Glomerular visceral epithelial cell (primary cell): ENCODE results near the gene NEO1.
"Not testable (repeated sequence)": the region's sequence is repeated elsewhere in the genome, so short reads cannot be mapped to it uniquely, and the experiment has no call there.

Experiments
- DNase-seq: peaks from one replicate; pipeline ENCODE4 v3.0.0-alpha.2; 2016; ENCODE audit errors: extremely low spot score

The NEO1 gene

DNA sequence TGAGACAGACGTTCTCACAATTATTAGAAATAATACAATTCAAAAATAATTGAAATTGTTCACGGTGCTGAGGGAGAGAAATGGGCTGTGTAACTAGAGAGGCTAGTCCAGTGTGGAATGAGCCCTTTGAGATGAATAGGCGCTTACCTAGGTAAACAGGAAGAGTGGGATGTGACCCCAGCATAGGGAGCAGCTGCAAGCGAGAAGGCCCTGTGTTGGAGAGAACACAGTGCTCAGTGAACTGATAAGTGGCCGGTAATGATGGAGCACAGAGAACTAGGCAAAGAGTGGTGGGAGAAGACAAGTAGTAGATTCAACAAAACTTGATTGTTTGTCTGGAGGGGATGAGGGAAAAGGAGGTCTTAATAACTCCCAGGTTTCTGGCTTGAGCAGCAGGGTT is 212.6 kb downstream of the NEO1 start:
- DNase-seq = no peak

DNA sequence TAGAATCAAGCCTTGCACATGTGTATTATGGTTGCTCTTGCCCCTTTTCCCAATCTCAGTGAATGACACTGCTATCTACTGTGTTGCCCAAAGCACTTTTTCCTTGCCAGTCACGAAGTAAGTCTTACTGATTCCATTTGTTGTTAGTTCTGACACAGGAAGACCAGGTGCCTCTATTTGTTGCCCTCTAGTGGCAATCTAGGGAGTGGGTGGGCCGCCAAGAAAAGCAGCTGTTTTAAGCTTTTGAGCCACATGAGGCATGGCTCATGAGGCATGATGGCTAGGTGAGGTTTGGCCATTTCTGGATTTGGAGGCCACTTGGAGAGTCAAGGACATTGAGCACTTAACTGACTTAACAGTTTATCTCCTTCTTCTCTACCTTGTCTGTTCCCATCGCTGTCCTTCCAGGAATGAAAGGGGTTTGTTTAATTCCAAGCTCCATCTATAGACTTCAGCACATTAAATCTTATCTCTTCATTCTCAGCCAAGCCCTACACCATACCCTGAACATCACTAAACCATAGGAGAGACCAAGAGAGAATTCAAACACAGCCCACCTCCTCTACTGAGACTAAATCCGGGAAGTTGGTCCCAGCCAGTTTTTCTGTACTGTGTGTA is 213.4 kb downstream of the NEO1 start:
- peak; percentile 20 for DNase-seq

DNA sequence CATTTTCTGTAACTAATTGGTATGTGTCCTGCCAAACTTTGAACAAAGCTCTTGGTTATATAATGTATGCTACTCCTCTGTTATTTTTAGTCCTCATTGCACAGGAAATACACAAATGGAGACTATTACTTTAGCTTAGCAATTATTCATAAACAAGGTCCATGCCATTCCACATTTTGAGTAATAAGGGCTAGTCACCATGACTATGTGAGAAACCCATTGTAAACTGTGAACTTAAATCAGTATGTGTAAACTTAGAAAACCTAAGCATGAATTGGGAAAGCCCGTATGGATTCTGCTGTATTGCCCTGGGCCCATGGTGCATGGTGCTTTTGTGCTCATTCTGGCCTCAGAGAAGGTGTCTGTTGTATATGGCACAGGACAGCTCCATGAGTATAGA is 216.2 kb downstream of the NEO1 start:
- no peak for DNase-seq

DNA sequence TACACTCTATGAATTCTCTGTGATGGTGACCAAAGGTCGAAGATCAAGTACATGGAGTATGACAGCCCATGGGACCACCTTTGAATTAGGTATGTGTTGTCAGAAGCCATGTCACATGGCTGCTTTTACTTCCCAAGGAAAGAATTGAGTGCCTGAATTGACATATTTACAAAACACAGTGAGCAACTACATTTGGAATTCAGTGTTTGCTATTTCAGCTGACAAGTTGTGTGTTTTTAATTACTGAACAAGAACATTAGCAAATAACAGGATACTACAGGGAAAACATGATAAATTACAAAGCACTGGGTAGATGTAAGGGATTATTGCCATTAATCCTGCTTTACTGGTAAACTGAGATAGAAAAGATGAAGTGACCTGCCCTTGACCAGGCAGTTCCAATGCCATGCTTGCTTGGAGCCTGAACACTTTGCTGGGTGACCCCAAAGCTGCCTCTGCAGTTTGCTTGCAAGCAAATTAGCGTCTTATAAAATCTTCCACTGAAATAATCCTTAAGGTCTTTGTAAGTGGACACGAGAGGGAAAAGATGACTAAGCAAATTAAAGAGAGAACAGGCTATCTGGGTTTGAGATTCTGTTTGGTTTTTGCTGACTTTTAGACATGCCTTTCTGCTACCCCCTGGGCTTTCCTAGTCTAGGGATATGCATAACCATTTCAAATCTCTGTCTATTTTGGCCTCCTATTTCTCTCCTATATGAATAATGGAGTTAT is 218.3 kb downstream of the NEO1 start:
- no peak for DNase-seq

DNA sequence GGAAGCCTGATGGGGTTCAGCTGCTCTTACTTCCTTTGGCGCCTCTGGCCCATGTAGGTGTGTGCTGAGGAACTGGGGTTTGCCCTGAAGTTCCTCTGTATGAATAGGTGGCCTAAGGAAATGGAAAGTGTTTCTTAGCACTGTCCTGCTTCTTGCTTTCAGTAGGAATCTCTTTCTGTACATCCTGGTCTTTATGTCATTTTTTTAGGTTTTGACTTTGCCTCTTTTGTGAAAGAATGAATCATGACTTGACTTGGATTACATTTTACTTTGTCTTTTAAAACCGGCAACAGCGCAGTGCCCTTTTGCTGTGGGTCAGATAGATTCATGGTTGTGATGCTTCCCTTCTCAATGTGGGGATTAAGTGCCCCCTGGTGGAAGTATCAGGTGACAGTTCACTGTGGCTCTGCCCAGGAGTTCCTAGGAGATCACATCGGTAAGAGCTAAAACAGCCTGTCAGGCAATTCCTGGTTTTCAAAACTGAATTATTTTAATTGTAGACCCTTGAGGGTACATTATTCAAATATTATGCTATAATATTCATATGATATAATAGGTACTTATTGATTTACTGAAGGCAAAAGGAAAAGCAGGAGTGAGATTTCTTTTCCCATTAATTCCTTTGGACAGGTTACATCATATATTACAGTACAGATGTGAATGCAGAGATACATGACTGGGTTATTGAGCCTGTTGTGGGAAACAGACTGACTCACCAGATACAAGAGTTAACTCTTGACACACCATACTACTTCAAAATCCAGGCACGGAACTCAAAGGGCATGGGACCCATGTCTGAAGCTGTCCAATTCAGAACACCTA is 221.1 kb downstream of the NEO1 start:
- DNase-seq = peak; percentile 55

DNA sequence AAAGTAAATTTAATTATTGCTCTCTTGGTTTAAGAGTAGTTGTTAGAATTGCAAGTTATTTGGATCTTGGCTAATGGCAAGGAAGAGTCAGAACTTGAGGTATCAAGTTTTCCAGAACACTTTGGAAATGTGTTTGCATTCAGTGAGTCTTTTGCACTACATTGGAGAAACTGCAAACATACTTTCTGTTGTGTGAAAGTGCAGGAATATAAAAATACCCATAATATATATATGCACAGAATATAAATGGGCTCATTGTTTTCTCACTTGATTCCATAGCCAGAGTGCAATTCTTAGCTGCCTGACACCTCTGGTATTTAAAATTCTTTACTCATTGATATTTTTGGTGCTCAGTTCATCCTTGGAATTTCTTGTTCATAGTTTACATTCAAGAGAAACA is 223.6 kb downstream of the NEO1 start:
- DNase-seq = no peak

DNA sequence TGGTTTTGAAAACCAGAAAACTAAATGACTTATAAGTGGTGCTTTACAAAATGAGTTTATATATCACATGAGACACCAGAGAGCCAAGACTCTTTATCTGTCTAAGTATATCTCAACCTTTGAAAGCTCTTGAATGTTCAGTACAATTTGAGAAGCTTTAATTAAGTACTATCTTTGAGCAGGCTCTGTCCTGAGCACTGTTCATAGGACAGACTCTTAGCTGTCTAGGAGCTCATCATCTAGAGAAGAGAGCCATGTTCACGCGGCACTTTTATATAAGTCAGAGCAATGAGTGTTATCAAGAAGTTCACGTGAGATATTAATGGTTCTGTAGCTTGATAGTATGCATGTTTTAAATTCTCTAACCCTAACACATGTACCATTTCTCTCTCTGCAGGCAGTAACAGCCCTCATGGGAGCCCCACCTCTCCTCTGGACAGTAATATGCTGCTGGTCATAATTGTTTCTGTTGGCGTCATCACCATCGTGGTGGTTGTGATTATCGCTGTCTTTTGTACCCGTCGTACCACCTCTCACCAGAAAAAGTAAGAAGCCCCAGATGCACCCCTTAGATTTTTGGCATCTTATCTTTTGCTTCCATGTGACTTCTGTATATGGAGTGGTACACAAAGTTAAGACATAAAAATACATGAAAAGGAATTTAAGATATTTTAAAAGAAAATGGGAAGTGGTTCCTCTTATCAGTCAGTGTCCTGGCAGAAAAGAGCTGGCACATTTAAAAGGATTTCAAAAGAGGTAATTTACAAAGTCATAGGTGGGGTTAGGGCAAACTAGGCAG is 230.5 kb downstream of the NEO1 start:
- no peak for DNase-seq

DNA sequence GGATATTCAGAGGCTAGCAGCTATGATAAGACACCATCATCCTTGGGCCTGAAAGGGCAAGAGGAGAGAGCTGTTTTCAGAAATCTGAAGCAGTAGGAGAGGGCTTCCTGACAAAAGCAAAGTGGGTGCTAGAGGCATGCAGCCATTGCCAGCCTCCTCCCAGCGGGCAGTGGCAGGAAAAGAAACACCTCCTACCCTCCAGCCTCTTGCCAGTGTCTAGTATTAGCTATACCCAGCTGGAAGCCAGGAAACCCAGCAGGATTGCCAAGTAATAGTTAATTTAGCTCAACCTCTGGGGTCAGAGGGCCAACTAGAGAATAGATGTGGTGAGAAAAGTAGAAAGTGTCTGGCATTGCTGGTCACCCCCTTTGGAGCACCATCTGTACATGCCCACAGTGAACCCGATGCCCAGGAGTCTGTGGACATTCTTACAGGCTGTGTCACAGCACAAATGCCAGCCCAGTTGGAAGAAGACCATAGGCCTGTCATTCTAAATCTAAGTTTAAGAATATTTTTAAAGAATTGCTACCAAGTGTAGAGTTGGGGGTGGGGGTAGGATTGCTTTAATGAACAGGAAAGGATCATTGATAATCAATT is 231.2 kb downstream of the NEO1 start:
- peak; percentile 45 for DNase-seq

DNA sequence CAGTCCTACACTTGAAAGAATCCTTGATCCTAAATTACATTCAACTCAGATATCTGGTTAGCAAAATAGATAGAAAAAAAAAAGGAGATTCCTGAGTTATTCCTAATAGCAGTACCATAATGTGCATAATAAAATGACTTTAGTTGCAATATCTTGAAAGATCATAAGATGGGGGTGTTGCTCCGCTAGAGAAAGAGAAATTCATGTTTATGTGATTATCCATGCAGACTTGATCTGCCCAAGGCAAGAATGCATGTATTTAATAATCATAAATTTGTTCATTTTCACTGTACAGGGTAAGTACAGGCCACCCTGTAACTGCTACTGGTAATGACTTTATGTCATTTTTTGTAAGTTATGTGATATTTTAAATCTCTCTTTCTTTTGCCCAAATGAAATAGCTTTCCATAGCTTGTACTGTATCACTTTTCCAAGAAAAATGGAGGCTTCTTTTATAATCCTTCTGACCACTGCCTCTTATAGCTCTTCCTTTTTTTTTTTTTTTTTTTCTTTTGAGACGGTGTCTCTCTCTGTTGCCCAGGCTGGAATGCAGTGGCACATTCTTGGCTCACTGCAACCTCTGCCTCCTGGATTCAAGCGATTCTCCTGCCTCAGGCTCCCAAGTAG is 231.9 kb downstream of the NEO1 start:
- no peak for DNase-seq

DNA sequence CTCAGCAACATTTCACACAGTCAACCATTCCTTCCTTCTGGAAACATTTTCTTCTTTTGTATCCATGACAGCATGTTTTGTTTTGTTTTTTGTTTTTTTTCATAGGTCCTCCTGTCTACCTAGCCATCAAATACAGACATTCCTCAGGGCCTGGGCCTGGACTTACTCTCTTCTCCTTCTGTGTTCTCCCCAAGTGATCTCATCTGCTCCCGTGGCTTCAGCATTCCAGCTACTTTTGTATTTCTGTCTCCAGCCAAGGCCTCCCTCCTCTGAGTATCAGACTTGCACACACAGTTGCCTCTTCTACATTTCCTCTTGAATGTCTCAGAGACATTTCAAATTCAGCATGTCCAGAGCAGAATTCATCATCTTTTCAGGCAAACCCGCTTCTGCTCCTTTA is 234.0 kb downstream of the NEO1 start:
- DNase-seq = no peak

DNA sequence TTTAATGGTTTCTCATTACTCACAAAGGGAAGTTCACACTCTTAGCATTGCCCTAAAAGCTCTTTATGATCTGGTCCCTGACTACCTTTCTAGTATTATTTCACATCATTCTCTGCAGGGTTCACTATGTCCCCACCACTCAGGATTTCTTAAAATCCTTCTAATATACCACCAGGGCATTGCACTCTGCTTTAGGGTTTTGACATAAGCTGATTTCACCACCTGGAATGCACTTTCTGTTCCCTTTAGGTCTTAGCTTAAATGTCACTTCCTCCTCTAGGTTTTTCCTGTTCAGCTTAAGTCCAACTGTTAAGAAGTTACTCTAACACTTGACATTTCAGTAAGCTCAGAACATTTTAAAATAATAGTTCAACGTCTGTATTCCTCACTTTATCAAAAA is 234.8 kb downstream of the NEO1 start:
- DNase-seq = no peak

DNA sequence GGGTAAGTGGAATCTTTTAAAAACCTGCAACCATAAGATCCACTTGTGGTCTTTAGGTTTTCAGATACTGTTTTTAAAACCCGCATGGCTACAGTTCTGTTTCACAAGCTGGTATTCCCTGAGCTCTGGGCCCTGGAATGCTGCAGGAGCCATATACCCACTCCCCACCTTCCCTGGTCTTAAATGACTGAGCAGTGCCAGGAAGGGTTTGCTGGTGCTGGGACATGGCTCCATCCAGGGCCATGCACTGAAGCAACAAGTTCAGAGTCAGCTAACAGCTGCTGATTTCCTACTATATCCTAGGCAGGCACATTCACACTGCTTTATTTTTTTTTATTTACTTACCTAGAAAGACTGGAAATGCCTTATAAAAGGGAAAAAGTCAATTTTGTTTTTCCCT is 239.2 kb downstream of the NEO1 start:
- DNase-seq = no peak

DNA sequence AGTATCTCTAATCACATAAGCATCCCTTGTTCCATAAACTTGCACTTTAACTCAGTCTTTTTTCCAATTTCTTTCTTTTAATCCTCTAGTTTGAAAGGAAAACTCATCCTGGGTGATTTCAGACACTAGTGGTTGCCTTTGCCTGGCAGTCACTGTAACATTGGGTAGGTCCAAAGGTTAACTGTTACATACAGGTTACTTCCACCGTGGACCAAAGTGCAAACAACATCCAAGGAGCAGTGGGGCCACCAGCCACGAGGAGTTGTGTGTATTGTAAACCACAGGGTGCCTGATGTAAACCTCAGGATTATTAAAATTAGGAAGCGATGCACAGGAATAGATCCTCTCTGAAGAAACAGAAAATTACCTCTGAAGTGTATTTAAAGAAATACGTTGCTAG is 241.5 kb downstream of the NEO1 start:
- no peak for DNase-seq

DNA sequence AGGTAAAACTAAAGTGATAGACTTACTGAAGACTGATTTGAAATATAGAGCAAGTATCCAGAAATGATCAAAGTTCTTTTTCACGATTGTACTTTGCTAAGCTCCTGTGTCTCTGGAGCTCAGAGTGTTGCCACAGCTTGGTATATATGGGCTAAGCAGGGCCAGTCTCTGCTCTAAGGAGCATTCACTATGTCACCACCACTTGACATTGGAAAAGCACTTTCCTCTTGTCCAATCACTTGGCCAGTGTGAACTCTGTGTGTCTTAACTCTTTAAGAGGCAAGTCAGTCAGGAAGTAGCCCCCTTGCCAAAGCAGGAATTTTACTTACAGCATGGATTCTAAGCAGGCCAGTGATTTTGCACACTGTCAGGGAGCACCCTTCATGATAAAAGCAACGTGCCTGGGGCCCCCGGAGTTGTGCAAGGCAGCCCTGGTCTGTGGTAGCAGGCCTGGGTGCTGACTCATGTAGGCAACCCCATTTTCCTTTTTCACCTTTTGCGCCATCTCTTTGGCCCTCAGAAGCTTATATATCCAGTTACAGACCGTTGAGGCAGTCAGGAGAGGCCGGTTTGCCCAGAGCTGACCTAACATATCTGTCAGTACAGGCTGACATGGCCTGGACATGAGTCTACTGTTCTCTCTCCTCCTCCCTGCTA is 243.5 kb downstream of the NEO1 start:
- DNase-seq = no peak

DNA sequence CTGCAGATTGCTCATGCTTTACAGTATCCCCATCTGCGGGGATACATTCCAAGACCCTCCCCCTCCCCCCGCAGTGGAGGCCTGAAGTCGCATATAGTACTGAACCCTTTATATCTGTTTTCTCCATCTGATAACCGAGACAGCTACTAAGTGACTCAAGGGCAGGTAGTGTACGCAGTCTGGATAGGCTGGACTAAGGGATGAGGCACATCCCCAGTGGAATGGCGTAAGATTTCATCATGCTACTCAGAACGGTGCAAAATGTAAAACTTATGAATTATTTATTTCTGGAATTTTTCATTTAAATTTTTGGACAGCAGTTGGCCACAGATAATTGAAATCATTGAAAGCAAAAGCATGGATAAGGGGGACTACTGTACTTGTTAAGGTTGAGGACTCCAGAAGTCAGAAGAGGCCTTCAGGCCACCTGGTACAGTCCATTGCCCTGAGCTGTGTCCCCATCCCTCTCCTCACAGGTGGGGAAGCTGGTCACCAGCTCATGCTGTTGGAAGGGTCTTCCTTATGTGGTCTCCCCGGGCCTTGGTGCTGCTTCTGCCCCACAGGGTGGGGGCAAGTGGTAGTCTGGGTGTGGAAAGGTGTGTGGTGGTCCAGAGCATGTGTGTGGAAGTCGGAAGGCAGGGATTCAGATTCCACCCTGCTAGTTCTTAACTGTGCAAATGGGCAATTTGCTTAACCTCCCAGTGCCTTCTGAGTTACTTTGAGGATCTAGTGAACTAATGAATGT is 244.5 kb downstream of the NEO1 start:
- DNase-seq = no peak

DNA sequence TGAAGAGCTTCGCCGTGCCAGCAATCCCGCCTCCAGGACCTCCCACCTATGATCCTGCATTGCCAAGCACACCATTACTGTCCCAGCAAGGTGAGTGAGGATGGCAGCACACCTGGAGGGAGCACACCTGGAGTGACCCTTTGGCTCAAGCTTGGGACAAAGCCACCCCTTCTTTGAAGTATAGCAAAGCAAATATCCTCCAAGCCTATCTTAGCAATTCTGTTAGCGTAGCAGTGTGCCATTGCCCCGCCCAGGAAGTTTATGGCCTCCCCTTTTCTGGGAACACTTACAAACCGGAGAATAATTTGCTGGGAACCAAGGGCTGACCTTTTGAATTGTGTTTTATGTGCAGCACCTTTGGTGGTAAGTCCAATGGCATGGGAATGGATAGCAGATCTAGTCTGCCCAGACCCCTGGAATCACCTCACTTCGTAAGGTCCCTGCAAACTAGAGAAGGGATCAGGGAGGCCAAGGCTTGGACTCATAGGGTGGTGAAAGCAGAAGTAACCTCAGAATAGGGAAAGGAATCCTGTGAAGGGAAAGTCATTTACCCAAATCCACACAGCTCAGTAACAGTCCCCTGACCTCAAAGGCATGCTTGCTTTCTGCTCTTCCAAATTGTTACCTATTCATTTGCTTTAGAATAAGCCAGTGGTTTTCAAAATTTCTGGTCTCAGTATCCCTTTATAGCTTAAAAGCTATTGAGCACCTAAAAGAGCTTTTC is 246.4 kb downstream of the NEO1 start:
- DNase-seq = no peak

DNA sequence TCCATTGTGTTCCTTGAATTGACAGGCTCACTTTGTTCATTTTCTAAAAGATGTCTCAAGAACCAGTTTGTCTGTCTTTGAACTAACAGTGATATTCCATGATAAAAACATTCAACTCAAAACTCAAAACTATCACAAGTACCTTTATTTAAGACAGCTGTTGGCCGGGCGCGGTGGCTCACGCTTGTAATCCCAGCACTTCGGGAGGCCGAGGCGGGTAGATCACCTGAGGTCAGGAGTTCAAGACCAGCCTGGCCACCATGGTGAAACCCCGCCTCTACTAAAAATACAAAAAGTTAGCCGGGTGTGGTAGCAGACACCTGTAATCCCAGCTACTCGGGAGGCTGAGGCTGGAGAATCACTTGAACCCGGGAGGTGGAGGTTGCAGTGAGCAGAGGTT is 248.0 kb downstream of the NEO1 start:
- DNase-seq = not testable (repeated sequence)

DNA sequence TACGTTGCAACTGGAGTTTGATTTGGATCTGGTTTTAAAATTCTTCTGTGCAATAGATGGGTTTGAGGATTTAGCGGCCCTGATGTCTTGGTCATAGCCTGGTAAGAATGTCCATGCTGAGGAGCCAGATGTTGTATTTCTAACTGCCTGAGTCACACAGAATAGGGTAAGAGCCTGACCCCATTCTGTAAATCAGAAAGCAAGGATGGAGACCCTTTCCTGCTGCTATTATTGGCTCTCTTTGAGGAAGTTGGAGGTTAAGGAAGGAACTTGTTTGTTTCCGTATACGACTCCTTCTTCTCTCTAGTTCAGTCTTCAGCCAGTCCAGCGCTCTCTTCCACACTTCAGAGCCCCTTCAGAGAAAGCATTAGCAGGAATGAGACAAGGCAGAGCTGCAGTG is 251.4 kb downstream of the NEO1 start:
- DNase-seq = no peak
